HS-5 (cell line): ENCODE results near the gene IGFLR1.

Source experiments
- DNase-seq: peaks from one replicate; pipeline ENCODE4 v3.0.0-alpha.2; 2012; ENCODE audit warnings: low read depth

IGFLR1 gene, protein sequence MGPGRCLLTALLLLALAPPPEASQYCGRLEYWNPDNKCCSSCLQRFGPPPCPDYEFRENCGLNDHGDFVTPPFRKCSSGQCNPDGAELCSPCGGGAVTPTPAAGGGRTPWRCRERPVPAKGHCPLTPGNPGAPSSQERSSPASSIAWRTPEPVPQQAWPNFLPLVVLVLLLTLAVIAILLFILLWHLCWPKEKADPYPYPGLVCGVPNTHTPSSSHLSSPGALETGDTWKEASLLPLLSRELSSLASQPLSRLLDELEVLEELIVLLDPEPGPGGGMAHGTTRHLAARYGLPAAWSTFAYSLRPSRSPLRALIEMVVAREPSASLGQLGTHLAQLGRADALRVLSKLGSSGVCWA

GRCh38 chr19:35742121-35742724 lies at the start of gene IGFLR1:
IGFLR1 (minus strand) TSS chr19:35742452; CDS start chr19:35741180, 1,272 bp downstream.
- DNase-seq, result no peak

GRCh38 chr19:35791814-35792279 lies 49.6 kb upstream of the IGFLR1 start:
- DNase-seq, result no peak

- DNase-seq, result no peak
Observed at GRCh38 chr19:35790981-35791813, 48.9 kb upstream of the IGFLR1 start.

DNA sequence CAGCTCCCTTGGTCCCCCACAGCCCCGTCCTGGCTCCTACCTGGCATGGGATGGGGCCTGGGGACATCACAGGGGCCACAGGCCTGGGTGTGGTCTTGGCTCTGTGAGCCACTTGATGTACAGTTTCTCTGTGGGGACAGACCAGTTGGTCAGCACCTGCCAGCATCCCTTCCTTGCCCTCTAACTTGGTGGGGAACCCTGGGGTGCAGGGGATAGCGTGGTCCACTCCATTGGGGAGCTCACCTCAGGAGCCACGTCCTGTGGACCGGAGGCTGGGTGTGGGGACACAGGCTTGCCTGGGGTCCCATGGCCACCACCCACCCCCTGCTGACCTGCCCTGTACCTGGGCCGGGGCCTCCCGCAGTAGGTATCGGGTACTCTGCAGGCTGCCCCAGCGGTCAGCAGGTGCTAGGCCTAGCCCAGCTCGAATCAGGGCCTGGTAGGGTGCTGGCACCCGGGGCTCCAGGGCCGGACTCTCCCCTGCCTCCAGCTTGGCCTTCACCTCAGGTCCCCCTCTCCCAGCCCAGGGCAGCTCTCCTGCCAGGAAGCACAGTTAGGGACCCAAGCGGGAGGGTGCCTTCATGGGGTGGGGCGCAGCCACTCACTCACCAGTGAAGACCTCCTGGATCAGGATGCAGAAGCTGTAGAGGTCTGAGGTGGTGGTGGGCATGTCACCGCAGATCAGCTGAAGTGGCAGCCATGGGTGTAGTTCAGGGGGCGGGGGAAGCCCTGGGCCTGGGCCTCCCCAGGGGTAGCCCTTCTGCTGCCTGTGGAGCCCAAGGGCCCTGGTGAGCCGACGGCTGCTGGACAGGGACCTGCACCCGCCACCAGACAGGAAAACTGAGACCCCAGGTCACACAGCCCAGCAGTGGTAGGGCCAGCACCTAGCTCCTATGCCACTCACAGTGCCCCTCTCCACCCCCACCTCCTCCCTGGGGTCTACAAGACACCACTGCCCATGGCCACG lies 48.0 kb upstream of the IGFLR1 start:
- no peak for DNase-seq

DNA sequence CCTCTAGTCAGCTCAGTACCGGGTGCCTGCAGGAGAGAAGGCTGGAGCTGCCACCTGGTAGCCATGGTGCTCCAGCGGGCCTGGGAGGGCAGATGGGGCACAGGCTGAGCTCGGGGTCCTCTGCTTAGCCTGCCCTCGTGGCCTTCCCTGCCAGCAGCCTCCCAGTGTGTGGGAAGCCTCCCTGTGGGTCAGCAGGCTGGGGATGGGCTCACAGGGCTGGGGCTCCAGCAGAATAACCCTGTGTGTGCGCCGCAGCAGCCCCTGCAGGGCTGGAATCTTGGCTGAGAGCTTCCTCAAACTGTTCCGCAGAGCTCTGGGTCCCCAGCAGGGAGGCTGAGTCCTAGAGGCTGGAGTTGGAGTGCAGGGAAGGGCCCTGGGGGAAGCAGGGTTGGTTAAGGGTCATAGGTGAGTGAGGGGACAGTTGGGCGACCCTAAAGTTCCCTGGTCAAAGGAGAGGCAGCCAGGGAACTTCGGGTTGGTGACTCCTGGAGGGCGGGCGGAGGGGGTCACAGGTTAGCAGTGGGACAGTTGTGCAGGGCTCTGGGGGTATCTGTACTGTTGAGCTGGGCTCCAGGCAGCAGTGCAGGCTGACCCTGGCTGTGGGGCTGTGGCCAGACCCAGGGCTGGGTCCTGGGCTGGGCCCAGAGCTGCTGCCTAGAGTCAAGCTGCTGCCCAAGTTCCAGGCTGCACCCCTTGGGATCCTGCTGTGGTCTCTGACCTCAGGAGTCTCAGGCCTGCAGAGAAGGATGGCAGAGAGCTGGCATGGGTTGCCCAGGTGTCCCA lies 47.1 kb upstream of the IGFLR1 start:
- DNase-seq, result no peak

GRCh38 chr19:35788205-35788960 lies 46.1 kb upstream of the IGFLR1 start:
- no peak for DNase-seq

DNA sequence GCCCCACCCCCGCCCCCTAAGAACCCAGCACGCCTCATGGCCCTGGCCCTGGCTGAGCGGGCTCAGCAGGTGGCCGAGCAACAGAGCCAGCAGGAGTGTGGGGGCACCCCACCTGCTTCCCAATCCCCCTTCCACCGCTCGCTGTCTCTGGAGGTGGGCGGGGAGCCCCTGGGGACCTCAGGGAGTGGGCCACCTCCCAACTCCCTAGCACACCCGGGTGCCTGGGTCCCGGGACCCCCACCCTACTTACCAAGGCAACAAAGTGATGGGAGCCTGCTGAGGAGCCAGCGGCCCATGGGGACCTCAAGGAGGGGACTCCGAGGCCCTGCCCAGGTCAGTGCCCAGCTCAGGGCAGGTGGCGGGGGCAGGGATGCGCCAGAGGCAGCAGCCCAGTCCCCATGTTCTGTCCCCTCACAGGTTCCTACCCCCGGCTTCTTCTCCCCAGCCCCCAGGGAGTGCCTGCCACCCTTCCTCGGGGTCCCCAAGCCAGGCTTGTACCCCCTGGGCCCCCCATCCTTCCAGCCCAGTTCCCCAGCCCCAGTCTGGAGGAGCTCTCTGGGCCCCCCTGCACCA lies 45.1 kb upstream of the IGFLR1 start:
- DNase-seq, result no peak

- DNase-seq, result no peak
Observed at GRCh38 chr19:35786299-35787160, 44.3 kb upstream of the IGFLR1 start.

- DNase-seq, result no peak
Observed at GRCh38 chr19:35785339-35785627, 43.0 kb upstream of the IGFLR1 start.

DNA sequence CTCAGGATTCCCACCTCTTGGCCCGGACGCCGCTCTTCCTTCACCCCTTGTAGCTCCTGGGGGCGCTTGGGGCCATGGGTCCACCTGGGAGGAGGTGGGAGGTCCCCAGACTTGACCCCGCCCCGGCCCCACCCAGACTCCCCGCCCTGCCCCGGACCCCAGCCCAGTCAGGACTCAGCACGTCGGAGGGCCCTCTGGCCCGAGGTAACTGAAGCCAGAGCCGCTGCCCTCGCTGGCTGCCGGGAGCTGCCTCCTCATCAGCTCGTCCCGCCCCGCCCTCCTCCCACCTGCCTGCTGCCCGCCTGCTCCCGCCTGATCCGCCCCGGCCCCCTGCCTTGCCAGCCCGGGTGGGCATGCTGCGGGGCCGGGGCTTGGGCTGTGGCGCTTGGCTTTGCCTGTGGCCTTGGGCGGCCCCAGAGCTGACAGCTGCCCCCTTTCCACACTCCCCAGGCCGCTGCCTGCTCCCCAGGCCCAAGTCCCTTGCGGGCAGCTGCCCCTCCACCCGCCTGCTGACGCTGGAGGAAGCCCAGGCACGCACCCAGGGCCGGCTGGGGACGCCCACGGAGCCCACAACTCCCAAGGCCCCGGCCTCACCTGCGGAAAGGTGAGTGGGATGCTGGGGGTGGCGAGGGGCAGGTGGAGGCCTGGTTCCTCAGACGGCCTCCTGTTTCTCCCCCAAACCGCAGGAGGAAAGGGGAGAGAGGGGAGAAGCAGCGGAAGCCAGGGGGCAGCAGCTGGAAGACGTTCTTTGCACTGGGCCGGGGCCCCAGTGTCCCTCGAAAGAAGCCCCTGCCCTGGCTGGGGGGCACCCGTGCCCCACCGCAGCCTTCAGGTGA lies 42.5 kb upstream of the IGFLR1 start:
- DNase-seq, result no peak

DNA sequence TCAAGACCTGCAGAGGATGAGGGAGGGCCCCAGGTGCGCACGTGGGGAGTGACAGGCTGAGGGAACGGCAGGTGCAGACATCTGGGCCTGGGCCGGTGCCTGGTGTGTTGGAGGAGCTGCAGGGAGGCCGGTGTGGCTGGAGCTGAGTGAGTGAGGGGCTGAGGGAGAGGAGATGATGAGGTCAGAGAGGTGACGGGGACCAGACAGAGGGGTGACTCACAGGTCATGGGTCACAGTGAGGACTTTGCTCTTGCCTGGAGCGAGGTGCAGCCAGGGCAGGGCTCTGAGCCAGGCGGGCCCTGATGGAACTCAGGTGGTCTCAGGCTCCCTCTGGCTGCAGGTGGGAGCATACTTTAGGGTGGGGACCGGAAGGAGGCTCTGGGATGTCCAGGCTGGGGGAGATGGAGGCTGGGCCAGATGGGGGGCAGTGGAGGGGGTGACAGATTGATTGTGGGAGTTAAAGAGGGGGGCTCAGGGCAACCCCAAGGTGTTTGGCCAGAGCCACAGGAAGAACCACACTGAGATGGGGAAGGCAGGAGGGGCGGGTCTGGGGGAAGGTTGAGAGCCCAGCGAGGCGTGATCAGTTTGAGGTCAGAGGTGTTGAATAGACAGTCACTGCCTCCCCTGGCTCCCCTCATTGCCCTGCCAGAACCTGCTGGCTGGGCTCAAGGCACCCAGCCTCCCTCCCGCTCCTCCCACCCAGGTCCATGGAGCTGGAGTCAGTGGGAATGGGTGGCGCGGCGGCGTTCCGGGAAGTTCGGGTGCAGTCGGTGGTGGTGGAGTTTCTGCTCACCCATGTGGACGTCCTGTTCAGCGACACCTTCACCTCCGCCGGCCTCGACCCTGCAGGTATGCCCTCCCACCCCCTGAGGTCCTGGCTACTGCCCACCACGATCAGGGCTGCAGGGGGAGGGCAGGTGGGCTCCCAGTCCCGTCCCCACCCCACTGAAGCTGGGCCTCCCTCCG lies 41.5 kb upstream of the IGFLR1 start:
- no peak for DNase-seq

- DNase-seq, result no peak
Observed at GRCh38 chr19:35782589-35782988, 40.3 kb upstream of the IGFLR1 start.

DNA sequence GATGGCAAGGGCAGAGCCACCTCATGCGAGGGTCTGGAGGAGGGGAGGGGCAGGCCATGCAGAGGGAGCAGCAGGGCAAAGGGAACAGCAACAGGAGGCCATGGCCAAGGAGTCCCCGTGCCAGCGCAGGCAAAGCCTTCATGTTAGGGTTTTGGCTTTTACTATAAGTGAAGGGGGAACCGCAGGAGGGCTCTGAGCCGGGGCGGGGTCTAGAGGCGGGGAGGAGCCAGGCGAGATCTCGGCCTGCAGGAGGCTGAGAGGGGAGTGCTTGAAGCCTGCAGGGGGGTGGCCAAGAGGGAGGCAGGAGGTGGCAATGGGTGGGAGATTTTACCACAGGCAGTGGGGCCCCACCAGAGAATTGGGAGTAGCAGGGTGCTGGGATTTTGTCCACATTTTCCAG lies 39.4 kb upstream of the IGFLR1 start:
- no peak for DNase-seq

DNA sequence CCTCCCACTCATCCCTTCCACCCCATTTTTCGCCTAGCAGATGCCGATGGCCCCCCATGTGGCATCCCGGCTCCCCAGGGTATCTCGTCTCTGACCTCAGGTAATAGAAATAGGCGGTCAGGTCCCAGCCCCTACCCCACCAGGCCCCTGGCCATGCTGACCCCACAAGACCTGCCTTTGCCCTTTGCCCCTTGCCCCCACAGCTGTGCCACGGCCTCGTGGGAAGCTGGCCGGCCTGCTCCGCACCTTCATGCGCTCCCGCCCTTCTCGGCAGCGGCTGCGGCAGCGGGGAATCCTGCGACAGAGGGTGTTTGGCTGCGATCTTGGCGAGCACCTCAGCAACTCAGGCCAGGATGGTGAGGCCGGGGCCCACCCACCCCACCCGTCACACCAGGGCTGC lies 38.5 kb upstream of the IGFLR1 start:
- DNase-seq, result no peak

- no peak for DNase-seq
Observed at GRCh38 chr19:35780058-35780457, 37.8 kb upstream of the IGFLR1 start.

GRCh38 chr19:35779033-35779432 lies 36.8 kb upstream of the IGFLR1 start:
- no peak for DNase-seq

- no peak for DNase-seq
Observed at GRCh38 chr19:35777961-35778360, 35.7 kb upstream of the IGFLR1 start.
